T-helper 2 cell (primary cell): ENCODE data around the gene EIF2B2.
"Not testable (repeated sequence)": the region's sequence is repeated elsewhere in the genome, so short reads cannot be mapped to it uniquely, and the experiment has no call there.

Experiments used
- DNase-seq, 5 experiments: peaks; one replicate each; pipeline versions ENCODE4 v3.0.0 to v3.0.0-alpha.2; 2012 to 2022

Gene EIF2B2

DNA sequence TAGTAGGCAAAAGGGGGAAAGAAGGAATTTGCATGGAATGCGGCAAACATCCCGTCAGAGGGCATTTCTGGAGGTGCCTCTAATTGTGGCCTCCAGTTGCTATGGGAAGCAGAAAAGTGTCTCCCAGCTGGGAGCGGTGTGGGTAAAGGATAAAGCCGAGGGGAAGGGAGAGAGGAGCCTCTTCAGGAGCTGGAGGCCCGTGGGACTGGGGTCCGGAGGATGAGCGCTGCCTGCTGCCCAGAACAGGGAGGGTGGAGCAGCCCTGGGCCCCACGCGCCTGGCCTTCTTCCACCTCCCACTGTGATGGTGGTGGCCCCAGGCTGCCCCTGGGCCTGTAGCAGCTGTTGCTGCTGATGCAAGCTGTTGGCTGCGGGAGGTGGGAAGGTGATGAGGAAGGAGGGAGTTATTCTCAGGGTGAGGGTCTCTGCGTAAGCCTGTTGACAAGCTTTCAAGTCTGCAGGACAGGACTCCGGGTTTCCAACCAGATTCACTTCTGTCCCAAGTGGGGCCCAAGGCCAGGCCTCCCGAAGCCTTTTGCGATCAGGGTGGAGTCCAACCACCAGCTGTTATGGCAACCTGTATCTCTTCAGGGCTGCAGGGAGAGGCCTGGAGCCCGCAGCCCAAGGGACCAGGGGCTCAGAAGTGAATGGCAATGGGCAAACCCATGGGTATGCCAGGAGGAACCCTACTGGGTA is 28.2 kb upstream of the EIF2B2 start:
- DNase-seq, result no peak

DNA sequence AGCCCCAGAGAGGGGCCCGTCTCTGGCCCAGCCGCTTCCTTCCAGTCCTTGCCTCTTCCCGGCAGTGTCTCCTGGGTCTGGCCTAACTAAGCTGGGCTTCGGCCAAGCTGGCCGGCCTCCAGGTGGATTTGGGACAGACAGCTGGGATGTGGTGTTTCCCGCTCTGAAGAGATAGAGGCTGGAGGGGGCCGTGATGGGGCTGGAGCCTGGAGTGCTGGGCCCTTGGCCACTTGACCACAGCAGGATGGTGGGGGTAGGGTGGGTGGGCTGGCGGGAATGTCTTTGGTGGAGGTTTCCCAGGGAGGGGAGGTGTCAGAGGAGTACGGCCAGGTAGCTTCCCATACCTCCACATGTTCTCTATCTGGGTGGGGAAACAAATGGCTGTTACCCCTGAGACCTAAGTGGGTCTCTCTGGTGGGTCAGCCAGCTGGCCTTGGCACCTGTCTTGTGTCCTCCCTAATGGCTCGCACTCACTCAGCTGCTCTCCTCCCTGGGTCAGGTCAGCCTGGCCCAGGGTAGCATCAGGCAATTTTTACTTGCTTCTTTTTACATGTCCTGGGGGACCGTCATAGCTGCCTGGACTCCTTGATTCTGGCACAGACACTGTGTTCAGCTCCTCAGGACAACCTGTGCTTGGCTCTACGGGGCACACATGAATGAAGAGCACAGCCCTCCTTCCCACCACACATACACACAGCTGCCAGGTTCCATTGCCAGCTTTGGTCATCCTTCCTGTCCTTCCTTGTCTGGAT is 27.5 kb upstream of the EIF2B2 start:
- no peak for DNase-seq

DNA sequence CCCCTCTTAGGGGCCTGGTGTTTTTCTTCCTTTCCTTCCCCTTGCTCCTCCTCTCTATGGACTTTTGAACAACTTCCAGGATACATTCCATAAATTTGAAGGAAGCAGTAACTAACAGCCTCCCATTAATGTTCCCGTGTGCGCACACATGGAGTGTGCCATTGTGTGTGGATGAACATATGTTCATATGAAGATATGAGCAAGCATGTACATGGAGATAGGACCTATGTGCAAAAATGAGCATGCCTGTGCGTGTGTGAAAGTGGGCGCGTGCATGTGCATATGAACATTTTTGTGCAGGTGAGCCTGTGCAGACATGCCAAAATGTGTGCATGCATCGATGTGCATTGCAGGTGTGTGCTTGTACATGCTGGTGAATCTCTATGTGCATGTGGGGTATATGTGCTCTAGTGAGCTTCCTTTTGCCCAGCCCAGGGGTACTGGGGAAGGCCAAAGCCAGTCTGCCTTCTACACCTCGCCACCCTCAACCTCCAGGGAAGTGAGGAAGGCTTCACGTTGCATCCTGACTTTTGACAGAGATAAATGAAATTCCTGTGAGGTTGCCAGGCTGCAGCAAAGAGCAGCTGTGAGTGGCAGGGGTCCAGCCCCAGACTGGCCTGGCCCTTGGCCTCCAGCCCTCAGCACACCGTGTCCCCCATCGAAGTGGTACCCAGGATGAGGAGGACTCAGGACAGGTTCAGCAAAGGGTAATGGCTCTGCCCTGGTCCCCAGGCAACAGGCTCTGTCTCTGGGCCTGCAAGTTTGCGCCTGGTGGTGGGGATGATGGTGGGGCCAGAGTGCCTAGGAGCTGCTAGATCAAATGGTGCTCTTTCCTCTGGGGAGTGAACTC is 26.2 kb upstream of the EIF2B2 start:
- no peak for DNase-seq

DNA sequence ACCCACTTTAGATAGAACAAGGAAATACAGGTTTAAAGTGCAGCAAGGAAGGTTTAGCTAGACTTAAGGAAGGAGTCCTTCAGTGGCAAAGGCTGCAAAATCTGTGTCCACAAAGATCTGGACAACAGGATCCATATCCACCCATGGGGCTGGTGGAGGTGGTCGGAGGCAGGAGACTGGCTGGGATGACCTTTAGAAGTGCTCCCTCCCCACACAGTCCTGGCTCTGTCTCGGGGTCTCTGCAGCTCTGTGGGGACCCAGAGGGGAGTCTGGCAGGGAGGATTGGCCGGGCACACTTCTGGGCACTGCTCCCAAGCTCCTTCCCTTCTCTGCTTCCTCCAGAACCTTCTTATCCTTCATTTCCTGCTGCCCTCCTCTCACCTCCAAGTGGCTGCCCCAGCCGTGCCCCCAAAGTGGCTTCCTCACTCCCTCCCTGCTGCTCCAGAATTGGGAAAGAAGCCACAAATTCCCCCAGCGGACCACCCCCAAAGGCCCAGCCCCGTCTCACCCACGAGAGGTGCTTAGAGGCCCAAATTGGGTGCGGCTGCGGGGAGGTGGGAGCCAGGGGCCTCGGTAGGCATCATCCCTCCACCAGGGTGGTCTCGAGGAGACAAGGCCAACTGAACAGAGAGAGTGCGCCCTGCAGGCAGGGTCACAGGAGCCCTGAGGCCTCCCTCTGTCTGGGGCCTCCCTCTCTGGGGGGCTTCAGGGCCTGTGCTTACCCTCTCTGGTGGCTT is 25.4 kb upstream of the EIF2B2 start:
- no peak for DNase-seq

DNA sequence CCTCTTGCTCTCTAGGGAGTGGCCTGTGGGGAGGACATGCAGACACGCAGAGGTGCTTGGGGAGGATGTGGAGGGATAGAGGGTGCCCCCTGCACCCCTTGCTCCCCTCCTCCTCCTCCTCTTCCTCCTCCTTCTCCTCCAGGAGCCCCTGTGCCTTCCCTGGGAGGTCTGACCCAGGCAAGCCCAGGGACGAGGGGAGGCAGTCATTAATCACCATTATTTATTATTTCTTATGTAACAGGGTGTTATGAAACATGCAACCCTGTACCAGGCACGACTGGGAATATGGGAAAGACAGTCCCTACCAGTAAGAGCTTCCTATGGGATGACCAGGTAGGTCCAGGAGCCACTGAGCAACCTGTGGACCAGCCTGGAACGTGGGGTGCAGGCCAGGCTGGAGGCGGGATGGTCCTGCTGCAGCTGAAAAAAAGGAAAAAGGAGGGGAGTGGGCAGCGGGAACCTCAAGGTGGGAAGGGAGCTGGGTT is 24.8 kb upstream of the EIF2B2 start:
- no peak for DNase-seq

DNA sequence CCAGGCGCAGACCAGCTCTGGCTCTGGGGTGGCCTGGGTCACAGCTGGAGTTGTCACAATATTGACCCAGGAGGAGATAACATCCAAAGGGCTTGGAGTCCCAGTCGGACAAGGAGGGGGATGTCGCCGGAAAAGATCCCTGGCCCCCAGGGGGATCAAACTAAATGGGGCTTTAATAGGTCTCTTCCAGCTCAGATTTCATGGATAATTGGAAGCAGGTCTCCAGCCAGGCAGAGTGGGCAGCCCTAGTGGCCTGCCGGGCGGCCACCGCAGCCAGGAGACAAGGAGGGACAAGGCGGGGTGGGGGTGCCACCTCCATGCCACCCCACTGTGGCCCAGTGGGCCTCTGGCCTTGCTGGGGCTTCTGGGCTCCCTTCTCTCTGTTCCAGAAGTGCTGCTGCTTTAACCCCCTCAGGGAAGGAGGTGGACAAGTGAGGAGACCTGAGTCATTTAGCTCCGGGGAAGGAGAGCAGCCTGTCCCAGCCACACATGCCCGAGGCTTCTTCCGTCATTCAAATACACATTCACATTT is 24.2 kb upstream of the EIF2B2 start:
- no peak for DNase-seq

DNA sequence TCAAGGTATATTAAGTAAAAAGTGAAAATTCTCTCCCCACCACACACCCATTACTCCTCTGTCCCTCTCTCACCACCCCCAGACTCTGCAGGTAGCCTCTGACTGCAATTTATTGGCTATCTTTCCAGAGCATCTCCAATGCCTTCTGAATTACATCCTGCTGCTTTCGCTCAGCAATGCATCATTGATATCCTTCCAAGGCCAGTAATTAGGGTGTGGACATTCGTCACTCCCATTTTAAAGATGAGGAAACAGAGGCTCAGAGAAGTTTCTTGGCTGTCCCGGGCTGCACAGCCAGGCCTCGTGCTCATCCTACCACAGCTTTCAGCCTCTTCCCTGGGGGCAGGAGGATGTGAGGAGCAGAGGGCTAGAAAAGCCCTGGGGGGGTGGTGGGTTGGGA is 23.7 kb upstream of the EIF2B2 start:
- DNase-seq, result no peak

- no peak for DNase-seq
Measured at GRCh38 chr14:74979442-74980397, 23.0 kb upstream of the EIF2B2 start.

DNA sequence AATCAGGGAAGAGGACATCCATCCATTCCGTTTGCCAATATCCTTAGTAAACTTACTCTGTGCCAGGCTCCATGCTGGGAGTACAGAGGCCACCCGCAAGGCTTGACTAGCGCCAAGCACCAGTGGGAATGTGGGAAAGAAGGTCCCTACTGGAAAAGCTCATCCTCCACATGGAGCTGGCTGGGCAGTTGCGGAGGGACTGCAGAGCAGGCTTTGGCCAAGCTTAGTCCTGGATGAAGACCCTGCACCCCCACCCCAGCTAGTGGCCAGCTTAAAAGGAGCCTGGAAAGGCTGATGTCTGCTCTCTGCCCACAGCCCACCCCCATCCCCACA is 22.4 kb upstream of the EIF2B2 start:
- no peak for DNase-seq

GRCh38 chr14:74980731-74981461 is 21.8 kb upstream of the EIF2B2 start:
- DNase-seq, result no peak

DNA sequence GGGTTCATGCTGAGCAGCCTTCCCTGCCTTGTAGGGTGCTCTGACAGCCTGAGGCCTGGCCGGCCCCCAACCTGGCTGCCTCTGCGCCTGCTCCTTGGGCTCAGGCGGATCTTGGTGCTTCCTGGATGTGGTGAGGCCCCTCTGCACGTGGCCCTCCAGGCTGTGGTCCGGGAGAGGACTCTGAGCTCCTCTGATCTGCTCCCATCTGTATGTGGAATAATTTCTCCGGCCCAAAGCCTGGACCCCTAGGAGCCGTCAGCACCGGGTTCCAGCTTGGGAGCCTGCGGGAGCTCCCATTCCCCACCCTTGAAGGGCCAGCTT is 21.3 kb upstream of the EIF2B2 start:
- no peak for DNase-seq

- no peak for DNase-seq
Measured at GRCh38 chr14:74981833-74982232, 20.9 kb upstream of the EIF2B2 start.

- DNase-seq, result no peak
Measured at GRCh38 chr14:74982661-74983060, 20.1 kb upstream of the EIF2B2 start.

DNA sequence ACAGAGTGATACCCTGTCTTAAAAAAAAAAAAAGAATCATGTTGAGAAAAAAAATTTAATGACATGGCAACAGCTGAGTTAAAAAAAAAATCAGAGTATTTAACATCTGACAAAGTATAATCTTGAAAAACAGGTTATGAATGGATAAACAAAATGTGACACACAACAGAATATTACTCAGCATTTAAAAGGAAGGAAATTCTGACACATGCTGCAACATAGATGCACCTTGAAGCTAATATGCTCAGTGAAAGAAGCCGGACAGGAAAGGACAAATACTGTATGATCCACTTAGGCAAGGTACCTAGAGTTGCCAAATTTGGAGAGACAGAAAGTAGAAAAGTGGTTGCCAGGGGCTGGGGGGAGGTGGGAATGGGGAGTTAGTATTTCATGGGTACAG is 19.4 kb upstream of the EIF2B2 start:
- DNase-seq, result no peak

DNA sequence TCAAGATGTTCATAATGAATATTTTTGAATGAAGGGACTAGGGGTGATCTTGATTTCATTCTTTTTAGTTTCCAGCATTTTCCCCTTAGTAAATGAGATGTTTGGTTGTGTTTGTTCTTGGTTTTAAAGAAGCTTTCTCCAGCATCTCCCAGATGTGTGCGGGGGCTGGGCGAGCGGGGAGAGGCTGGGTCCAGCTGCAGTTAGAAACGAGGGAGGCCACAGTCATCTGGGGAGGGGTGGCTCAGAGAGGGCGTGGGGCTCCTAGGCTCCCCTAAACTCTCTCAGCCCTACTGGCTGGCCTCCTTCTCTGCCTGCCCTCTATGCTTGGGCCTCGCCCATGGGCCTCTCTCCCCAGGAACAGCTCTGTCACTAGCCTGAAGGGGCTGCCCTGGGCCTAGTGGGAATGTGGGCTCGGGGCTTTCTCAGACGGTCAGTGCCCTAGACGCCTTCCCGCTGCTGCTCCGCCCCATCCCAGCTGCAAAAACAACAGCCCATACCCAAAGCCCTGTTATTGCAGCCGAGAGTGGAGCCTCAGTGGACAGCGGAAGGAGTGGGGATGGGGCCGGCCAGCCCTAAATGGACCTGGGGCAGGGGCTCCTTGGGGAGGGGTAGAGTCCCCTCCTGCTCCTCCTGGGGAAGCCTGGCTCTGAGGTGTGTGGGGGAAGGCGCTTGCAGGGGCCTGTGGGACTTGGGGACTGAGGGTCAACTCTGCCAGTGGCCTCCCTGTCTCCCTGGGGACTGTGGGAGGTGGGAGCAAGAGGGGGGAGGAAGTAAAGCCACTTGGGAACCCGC is 18.3 kb upstream of the EIF2B2 start:
- DNase-seq, result no peak

DNA sequence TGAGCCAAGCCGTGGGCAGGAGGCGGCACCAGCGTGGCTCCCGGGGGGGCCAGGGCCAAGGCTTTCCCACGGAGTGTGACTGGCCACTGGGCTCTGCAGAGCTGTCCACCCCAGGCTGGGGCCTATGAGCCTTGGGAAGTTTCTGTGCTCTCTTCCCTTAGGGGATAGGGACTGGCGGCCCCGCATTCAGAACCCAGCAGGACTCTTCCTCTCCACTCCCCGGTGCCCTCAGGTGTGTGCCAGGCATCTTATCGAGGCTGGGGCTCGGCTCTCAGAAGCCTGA is 17.8 kb upstream of the EIF2B2 start:
- no peak for DNase-seq

DNA sequence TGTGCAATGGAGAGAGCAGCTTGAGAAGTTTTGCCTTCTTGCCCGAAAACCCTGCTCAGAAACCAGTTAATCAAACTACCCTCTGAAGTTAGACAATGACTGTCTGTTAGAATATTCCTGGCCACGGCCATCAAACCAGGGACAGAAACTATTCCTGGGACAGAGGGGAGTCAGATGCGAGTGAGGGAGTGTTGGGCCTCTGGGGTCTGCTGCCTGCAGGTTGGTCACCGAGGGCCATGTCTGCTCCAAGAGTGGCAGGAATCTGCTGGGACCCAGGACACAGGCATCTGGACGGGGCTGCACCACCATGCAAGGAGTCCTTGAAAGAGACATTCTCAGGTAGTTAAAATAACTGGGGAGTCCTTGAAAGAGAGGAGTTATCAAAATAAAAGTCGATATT is 16.9 kb upstream of the EIF2B2 start:
- no peak for DNase-seq

DNA sequence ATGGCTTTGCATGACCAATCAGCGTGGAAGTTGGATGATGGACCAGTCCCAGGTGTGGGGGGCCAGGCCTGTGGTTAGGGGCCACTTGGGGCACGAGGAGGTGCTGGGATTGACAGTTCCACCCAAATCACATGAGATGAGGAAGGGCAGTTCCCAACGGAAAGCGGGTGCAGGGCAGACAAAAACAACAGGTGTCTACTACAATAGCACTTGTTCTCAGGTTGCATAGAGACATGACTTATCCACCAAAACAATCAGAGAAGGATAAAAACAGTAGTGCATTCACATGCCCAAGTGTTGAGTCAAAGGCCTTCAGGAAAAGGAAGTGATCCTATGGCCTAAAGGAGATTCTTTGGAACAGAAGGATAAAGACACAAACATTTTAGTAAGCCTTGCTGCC is 14.6 kb upstream of the EIF2B2 start:
- no peak for DNase-seq

DNA sequence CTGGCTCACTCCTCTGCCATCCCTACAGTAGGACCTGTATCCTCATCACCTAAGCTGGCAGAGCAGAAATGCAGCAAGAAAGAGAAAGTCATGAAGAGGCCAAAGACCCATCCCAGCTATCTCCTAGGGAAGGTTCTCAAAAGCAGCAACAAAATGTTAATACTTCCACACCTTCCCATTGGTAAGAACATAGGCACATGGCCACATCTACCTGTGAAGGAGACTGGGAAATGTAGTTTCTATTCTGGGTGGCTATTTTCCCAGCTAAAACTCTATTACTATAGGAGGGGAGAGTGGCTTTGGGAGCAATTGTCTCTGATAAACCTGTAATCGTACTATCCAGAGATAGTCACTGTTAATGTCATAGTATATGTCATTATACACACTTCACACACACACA is 13.7 kb upstream of the EIF2B2 start:
- no peak for DNase-seq

DNA sequence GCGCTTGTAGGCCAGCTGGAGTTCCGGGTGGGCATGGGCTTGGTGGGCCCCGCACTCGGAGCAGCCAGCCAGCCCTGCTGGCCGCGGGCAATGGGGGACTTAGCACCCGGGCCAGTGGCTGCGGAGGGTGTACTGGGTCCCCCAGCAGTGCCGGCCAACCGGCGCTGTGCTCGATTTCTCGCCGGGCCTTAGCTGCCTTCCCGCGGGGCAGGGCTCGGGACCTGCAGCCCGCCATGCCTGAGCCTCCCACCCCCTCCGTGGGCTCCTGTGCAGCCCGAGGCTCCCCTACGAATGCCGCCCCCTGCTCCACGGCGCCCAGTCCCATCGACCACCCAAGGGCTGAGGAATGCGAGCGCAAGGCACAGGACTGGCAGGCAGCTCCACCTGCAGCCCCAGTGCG is 8.5 kb upstream of the EIF2B2 start:
- not testable (repeated sequence) for DNase-seq
